Right lobe of liver (tissue), 4 donors: Measurements from ENCODE around the gene RPL22.

Source experiments
- POLR2A ChIP-seq: fragments of 450-650 bp; IDR thresholded peaks from one replicate; pipeline ENCODE4 v1.6.1; 2017; ENCODE audit warnings: antibody characterized with exemption, mild to moderate bottlenecking
- TF ChIP-seq, protein P1 (sequence below), 4 donors: fragments of 200-600 bp in 3 of 4; fragments of 450-650 bp in 1 of 4; IDR thresholded peaks; one replicate each; pipeline versions ENCODE4 v1.5.1 to v1.8.0; 2016 to 2022; ENCODE audit warnings: antibody characterized with exemption in 4 of 4, mild to moderate bottlenecking in 2 of 4
- donor health status: DM: no; HTN: no; CAD: no.
- donor health status: DM: no; HTN: no; CAD: no.
- donor health status: DM: no; HTN: yes; CAD: no.

DNA sequence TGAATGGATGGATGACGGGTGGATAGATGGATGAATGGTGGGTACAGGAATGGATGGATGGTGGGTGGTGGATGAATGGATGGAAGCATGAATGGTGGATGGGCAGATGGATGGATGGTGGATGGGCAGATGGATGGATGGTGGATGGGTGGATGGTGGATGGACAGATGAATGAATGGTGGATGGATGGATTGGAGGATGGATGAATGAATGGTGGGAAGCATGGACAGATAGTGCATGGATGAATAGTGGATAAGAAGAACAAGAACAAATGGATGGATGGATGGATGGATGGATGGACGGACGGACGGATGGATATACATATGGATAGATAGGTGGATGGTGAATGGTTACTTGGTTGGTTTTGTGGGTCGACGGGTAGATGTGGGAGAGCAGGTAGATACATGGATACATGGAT, 24.0 kb downstream of the RPL22 start:
- TF ChIP-seq, protein P1, sequence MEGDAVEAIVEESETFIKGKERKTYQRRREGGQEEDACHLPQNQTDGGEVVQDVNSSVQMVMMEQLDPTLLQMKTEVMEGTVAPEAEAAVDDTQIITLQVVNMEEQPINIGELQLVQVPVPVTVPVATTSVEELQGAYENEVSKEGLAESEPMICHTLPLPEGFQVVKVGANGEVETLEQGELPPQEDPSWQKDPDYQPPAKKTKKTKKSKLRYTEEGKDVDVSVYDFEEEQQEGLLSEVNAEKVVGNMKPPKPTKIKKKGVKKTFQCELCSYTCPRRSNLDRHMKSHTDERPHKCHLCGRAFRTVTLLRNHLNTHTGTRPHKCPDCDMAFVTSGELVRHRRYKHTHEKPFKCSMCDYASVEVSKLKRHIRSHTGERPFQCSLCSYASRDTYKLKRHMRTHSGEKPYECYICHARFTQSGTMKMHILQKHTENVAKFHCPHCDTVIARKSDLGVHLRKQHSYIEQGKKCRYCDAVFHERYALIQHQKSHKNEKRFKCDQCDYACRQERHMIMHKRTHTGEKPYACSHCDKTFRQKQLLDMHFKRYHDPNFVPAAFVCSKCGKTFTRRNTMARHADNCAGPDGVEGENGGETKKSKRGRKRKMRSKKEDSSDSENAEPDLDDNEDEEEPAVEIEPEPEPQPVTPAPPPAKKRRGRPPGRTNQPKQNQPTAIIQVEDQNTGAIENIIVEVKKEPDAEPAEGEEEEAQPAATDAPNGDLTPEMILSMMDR (IDR thresholded peaks at IDR 0.05): no peak
- no peak for TF ChIP-seq POLR2A
